Vagina (tissue), 2 donors: Measurements from ENCODE around the gene PIGC.

Experiments
- POLR2A ChIP-seq, 2 donors: fragments of 450-650 bp; IDR thresholded peaks; one replicate each; pipeline ENCODE4 v1.6.1; 2017; ENCODE audit warnings: antibody characterized with exemption in 2 of 2, mild to moderate bottlenecking in 2 of 2, moderate library complexity in 2 of 2
- POLR2AphosphoS5 ChIP-seq, 2 donors: sonication (generic); formaldehyde crosslinking; IDR thresholded peaks; one replicate each; pipeline ENCODE4 v1.9.0; 2017; ENCODE audit warnings: antibody characterized with exemption in 2 of 2, mild to moderate bottlenecking in 2 of 2, low read depth in 1 of 2; ENCODE audit not compliant: insufficient read depth in 1 of 2
- TF ChIP-seq, protein P1 (sequence below), 3 experiments: fragments of 450-650 bp in 2 of 3; fragments of 200-600 bp in 1 of 3; sonication (generic) in 1 of 3; IDR thresholded peaks; one replicate each; pipeline ENCODE4 v1.5.1; 2017 to 2019; ENCODE audit warnings: antibody characterized with exemption in 3 of 3, mild to moderate bottlenecking in 2 of 3, moderate library complexity in 2 of 3

- TF ChIP-seq, protein P1, sequence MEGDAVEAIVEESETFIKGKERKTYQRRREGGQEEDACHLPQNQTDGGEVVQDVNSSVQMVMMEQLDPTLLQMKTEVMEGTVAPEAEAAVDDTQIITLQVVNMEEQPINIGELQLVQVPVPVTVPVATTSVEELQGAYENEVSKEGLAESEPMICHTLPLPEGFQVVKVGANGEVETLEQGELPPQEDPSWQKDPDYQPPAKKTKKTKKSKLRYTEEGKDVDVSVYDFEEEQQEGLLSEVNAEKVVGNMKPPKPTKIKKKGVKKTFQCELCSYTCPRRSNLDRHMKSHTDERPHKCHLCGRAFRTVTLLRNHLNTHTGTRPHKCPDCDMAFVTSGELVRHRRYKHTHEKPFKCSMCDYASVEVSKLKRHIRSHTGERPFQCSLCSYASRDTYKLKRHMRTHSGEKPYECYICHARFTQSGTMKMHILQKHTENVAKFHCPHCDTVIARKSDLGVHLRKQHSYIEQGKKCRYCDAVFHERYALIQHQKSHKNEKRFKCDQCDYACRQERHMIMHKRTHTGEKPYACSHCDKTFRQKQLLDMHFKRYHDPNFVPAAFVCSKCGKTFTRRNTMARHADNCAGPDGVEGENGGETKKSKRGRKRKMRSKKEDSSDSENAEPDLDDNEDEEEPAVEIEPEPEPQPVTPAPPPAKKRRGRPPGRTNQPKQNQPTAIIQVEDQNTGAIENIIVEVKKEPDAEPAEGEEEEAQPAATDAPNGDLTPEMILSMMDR (IDR thresholded peaks at IDR 0.05) = no peak
- TF ChIP-seq POLR2AphosphoS5 (IDR thresholded peaks at IDR 0.05; ENCODE audit: insufficient read depth in 1 of 2, low read depth in 1 of 2) (no peak), POLR2A (IDR thresholded peaks at IDR 0.05) (no peak)
Observed at GRCh38 chr1:172473842-172474241, 30.0 kb upstream of the PIGC start.
